A549 (cell line): Measurements from ENCODE around the gene ZEB1.
"Not testable (repeated sequence)": the region's sequence is repeated elsewhere in the genome, so short reads cannot be mapped to it uniquely, and the experiment has no call there.

Experiments
- BHLHE40 ChIP-seq: IDR thresholded peaks from 2 replicates; pipeline ENCODE4 v1.6.1; 2012; ENCODE audit warnings: low read depth, low read length, inconsistent platforms
- MYC ChIP-seq: IDR thresholded peaks from 2 replicates; pipeline ENCODE4 v1.6.1; 2012; ENCODE audit warnings: mild to moderate bottlenecking, inconsistent platforms, low read length, improper control_type of control experiment, borderline replicate concordance
- TF ChIP-seq, protein P1 (sequence below): IDR thresholded peaks from 2 replicates; pipeline ENCODE4 v1.6.1; 2012
- TF ChIP-seq, protein P2 (sequence below): fragments of >200 bp; sonication (Bioruptor Twin); formaldehyde crosslinking; IDR thresholded peaks from 3 replicates; pipeline ENCODE4 v1.5.1; 2016

DNA sequence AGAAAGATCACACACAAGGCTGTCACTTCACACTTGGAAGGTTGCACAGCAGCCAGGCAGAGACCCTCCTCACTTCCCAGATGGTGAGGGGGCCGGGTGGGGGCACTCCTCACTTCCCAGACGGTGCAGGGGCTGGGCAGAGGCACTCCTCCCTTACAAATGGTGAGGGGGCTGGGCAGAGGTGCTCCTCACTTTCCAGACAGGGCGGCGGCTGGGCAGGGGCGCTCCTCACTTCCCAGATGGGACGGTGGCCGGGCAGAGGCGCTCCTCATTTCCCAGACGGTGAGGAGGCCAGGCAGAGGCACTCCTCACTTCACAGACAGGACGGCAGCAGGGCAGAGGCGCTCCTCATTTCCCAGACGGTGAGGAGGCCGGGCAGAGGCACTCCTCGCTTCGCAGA is 42.5 kb downstream of the ZEB1 start:
- TF ChIP-seq, protein P1, sequence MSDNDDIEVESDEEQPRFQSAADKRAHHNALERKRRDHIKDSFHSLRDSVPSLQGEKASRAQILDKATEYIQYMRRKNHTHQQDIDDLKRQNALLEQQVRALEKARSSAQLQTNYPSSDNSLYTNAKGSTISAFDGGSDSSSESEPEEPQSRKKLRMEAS: not testable (repeated sequence)
- TF ChIP-seq, protein P2, sequence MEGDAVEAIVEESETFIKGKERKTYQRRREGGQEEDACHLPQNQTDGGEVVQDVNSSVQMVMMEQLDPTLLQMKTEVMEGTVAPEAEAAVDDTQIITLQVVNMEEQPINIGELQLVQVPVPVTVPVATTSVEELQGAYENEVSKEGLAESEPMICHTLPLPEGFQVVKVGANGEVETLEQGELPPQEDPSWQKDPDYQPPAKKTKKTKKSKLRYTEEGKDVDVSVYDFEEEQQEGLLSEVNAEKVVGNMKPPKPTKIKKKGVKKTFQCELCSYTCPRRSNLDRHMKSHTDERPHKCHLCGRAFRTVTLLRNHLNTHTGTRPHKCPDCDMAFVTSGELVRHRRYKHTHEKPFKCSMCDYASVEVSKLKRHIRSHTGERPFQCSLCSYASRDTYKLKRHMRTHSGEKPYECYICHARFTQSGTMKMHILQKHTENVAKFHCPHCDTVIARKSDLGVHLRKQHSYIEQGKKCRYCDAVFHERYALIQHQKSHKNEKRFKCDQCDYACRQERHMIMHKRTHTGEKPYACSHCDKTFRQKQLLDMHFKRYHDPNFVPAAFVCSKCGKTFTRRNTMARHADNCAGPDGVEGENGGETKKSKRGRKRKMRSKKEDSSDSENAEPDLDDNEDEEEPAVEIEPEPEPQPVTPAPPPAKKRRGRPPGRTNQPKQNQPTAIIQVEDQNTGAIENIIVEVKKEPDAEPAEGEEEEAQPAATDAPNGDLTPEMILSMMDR: not testable (repeated sequence)
- not testable (repeated sequence) for TF ChIP-seq BHLHE40, MYC
